HG02970 (cell line): ENCODE data around the gene ASPDH.
"Not testable (repeated sequence)": the region's sequence is repeated elsewhere in the genome, so short reads cannot be mapped to it uniquely, and the experiment has no call there.

Experiments used
- ATAC-seq: cut with Tn5 transposase; IDR thresholded peaks from one replicate; pipeline ENCODE4 v1.9.1; 2021; ENCODE audit warnings: mild to moderate bottlenecking, moderate library complexity, moderate number of reproducible peaks; ENCODE audit not compliant: unreplicated experiment, low FRiP score

The ASPDH gene

DNA sequence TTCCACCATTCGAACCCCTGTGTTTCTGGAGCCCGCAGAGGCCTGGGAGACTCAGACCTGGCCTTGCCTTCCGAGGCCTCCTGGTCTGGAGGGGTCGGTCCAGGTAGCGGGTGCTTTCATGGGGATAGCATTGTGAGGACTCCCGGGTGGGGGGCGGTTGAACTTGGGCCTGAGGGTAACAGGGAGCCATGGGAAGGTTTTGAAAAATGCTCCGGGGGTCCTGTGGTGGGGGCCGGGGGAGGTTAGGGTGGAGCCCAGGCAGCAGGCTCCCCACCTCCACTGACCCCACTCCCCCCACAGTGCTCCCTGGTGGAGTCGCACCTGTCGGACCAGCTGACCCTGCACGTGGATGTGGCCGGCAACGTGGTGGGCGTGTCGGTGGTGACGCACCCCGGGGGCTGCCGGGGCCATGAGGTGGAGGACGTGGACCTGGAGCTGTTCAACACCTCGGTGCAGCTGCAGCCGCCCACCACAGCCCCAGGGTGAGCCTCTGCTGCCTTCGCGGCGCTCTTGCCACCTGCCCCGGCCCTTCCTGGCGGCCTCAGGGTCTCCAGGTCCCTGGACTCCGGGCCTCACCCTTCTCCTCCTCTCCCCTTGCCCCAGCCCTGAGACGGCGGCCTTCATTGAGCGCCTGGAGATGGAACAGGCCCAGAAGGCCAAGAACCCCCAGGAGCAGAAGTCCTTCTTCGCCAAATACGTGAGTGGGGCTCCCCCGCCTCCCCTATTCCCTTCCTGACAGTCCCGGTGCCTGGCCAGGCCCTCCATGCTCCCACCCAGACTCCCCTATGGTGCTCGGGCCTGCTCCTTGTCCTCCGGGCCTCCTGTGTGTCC, 33.2 kb downstream of the ASPDH start:
- no peak for ATAC-seq

DNA sequence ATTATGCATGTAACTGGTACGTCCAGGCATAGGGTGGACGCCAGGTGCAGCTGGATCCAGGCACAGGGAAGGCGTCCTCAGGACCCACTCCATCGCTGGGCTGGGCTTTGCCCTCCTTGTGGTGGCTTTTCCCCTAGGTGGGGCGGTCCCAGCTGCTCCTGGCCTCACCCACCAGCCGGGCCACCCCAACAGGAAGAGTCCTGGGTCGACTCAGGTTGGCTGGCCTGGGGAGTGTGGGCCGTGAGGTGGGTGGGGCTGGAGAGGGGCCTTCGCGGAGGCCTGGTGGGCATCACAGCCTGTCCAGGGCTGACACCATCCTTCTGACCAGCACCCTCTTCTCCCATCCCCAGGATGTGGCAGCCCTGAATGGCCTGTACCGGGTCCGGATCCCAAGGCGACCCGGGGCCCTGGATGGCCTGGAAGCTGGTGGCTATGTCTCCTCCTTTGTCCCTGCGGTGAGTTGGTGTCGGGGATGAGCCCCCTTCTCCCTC, 33.9 kb downstream of the ASPDH start:
- ATAC-seq: no peak

DNA sequence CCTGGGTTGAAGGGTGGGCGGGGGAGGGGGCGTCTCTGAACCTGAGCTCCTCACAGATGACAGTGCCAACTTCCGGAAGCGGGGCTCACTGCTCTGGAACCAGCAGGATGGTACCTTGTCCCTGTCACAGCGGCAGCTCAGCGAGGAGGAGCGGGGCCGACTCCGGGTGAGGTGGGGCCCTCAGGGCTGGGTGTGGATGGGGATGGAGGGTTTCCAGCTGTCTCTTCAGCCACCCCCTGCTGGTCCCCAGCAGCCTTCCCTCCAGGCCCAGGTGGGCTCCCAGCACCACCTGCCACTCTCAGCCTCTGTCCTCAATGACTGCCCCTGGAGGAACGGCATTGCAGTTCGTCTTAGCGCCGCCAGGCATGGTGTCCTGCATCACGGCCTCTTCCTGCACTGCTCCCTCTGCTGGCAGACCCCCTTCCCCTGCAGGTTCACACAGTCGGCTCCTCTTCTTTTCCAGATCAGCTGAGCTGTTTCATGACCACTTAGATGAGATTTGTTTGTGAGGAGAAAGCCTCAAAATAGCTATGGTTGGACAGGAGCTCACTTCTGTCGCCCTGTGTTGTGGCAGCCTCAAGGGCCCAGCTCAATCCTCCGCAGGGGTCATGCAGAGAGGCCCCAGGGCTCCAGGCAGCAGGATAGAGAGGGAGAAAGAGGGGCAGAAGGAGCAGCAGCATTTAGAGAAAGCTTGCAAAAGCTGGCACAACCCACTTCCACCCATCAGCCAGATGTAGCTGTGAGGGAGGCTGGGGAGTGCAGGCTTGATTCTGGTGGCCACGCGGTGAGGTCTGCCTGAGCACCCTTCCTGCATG, 34.6 kb downstream of the ASPDH start:
- no peak for ATAC-seq

DNA sequence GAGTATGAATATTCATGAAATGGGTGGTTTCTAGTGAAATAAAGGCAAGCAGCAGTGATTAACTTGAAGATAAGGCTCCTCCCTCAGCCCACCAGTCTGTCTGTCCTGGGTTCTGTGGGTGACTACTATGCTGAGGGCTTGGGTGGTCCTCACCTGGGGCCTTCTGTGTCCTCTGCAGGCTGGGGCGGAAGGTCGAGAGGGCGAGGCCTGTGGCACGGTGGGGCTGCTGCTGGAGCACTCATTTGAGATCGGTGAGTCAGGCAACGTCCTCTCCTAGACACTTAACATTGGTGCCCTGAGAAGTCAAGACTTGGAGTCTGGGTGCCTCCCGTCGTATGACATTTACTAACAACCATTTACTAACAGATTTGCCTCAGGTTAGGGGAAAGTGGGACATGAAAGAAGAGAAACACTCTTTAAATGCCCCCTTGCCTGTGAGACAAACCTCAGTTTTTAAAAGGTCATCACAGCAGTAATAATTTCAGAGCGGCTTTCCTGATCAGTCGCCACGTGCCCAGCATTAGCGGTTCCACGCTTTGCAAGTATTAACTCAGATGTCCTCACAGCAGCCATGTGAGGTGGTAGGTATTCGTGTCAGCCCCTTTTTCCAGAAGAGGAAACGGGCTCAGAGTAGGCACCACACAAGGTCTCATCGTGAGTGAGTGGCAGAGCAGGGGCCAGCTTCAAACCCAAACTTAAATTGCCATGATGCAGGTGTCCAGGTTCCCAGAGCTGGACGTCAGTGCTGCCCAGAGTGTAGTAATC, 35.8 kb downstream of the ASPDH start:
- no peak for ATAC-seq

DNA sequence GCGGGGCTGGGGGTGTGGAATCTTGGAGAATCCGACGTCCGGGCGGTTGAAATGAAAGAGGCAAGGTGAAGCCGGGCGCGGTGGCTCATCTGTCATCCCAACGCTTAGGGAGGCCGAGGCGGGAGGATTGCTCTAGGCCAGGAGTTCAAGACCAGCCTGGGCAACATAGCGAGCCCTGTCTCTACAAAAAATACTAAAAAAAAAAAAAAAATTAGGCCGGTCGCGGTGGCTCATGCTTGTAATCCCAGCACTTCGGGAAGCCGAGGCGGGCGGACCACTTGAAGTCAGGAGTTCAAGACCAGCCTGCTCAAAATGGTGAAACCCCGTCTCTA, 36.8 kb downstream of the ASPDH start:
- no peak for ATAC-seq

DNA sequence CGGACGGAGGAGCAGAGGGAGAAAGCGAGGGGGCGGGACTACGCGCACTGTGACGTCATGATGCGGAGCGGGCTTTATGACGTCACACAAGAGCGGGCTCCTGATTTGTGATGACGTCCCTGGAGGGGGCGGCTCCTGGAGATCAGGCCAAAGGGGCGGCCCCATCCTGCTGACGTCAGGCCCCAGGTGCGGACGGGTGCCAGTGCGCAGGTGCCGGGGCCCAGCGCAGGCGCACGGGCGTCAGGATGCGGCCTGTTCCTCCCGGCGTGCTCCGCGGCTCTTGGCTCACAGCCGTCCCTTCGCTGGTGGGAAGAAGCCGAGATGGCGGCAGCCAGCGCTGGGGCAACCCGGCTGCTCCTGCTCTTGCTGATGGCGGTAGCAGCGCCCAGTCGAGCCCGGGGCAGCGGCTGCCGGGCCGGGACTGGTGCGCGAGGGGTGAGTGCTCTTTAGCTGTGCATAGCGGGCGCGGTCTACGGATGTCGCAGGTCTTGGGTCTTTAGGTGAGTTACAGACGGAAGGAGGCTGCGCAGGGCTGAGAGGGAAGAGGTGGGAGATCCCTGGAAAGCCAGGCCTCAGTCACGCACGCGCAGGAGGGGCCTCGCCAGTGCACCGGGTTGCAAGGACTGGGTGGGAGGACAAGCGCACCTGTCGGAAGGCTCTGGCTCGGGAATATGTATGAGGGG, 37.3 kb downstream of the ASPDH start, which contains the start of the genes EMC10 and GARIN5A:
Gene EMC10, plus strand, starts transcription at position 284 of the 683 bp plus-strand sequence. Its CDS starts 38 bp downstream, at position 322.
Gene GARIN5A, minus strand, starts transcription at position 625 of the 683 bp plus-strand sequence. Its CDS starts 460 bp downstream, at position 165.
- peak; percentile 77 for ATAC-seq

DNA sequence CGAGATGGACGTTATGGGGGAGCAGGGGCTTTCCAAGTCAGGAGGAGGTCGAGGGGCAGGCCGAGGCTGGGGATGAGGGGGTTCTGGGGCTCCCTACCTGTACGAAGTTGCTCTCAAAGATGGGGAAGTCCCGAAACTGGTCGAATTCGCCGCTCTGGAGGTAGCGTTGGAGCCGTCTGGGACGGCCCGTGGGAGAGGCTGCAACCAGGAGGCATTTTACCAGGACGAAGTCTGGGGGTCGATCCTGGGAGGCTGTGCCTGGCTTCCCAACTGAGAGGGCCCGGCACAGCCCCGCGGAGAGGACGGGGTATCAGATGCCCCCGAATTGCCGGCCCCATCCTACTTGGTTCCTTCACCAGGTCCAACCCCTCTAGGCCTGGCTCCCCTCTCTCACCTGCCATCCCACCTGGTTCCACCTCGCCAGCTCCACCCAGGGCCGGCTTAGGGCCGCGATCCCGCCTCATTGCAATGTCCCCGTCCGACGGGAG, 37.9 kb downstream of the ASPDH start:
- ATAC-seq: peak; percentile 18

DNA sequence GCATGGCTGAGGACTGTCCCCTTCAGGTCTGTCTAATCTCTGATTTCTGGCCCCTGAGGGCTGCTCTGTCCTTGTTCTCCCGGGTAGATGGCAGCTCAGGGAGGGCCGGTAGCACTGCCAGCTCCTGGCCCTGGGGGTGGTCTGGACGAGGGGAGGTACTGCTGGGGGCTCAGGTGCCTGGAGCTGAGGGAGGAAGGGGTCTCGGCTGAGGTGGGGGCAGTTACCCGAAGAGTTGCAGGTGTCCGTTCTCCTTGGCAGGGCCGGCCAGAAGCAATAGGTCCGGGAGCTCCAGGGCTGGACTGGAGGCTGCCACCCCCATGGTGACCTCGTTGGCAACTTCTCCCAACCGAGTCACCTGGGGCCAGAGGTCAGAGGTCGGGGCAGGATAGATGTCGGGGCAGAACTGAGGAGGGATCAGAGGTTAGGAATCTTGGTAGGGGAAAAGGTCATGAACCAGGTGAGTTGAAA, 38.6 kb downstream of the ASPDH start:
- no peak for ATAC-seq

DNA sequence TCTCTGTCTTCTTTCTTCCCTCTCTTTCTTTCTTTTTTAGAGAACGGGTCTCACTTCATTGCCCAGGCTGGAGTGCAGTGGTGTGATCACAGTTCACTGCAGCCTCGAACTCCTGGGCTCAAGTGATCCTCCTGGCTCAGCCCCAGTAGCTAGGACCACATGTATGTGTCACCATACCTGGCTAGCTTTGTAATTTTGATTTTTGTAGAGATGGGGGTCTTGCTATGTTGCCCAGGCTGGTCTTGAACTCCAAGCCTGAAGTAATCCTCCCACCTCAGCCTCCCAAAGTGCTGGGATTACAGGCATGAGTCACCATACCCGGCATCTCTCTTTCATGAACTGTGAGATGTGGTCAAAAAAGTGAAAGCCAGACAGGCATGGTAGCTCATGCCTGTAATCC, 40.4 kb downstream of the ASPDH start:
- ATAC-seq: not testable (repeated sequence)

DNA sequence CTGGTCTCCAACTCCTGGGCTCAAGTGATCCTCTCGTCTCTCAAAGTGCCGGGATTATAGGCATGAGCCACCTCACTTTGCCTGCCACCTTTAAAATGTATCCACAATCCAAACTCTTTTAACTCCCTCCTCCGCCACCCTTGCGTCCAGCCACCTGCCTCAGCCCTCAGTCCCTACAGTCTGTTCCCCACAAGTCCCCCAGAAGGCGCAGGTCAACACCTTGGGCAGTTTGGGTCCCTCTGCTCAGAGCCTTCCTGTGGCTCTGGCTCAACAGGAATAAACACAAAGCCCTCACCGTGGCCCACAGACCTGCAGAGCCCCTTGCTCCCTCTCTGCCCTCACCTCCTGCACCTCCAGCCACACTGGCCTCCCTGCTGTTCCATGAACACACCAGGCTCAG, 44.9 kb downstream of the ASPDH start:
- no peak for ATAC-seq

DNA sequence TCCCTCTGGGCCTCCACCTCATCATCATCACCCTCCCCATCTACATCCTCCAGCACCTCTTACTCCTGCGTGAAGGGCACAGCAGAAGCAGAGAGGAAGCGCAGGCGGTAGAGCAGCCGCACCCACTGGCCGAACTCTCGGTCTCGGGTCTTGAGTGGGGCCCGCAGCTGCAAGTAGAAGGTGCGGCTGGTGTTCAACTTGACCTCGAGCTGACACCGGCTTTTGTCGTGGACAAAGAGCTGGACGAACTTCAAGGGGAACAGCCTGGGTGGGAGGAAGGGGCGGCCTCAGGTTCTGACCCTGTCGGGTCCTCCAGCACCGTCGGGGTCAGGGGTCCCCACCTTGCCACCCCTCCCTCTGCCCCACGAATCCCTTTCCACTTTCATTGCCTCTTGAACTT, 46.1 kb downstream of the ASPDH start:
- ATAC-seq: no peak

DNA sequence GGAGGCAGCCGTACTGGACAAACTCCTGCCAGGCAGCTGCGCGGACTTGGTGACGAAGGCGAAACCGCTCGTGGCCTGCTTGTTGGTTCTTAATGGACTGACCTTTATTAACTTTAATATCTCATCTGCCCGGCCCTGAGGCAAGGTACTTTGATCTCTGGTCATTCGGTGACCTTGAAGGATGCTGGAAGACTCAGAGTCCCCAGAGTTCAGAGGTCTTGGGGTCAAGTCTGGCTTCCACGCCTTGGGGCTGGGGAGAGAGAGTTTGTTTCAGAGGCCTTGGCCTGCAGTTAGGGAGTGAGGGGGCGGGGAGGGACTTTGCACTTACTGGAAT, 47.0 kb downstream of the ASPDH start:
- no peak for ATAC-seq

DNA sequence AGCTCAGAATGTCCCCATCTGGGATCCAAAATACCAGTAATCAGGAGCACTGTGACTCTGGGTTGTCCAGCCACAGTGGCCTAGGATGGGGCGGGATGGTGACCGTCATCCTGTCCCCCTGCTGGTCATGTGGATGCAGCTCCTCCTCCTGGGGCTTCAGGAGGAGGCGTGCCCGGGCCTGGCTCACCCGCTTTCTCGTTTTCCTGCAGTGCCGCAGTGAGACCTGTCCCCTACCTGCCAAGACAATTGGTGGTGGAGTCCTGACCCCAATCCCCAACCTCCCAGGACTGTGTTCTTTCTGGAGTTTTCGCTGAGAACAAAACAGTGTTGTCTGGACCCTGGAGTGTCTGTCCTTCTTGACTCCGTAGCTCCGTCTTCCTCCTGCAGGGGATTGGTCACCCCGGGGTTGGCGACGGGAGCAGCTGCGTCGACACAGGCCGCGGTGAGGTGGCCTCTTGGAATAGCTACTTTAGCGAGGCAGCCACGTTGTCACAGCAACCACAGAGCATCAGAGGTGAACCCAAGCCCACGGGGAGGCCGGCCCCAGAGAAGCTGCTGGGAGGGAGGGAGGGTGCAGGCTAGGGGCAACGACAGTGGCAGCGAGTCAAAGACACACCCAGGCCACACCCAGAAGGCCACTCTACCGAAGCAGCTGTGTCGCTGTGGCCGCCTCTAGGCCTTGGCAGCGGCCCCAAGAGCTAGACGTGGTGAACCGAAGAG, 47.6 kb downstream of the ASPDH start:
- no peak for ATAC-seq

DNA sequence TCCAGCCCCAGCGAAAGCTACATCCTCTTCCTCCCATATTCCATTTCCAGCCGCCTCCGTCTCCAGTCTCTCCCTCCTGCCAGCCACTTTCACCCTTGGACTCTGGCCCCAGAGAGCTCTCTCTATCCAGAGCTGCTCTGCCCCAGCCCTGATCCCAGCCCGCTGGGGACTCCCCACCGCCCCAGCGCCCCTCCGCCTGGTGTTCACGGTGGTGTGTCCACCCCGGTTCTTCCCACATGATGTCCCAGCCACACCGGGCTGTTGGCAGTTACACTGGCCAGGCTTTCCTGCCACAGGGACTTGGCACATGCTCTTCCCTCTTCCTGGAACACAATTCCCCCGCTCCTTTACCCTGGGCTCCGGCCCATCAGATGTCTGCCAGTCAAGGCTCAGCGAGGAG, 48.7 kb downstream of the ASPDH start:
- ATAC-seq: no peak

DNA sequence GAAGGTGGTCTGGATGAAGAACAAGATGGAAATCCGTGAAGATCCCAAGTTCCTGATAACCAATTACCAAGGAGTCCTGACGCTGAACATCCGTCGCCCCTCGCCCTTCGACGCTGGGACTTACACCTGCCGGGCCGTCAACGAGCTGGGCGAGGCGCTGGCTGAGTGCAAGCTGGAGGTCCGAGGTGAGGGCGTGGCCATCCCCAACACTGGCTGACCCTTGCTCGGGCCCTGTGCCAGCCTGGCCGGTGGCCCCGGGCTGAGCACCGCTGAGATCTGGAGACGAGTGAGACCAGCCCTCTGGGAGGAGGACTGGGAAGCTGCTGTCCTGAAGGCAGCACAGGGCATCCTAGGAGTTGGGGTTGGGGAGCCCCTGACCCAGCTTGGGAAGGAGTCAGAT, 49.4 kb downstream of the ASPDH start:
- ATAC-seq: no peak

DNA sequence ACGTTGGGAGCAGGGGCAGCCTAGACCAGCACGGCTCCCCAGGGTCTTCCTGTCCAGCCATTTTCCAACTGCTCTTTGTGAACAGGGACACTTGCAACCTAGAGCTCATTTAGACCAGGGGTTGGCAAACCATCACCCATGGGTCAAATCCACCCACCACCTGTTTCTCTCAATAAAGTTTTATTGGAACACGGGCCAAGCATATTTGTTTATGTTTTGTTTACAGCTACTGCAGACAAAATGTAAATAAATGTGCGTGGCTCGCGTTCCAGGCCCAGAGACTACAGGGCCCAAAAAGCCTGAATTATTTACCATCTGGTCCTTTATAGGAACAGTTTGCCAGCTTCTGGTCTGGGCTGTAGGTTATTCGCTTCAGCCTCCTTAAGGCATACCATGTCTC, 50.7 kb downstream of the ASPDH start:
- ATAC-seq: no peak
